GM18867 (cell line): ENCODE results near the gene KCNE3.

Experiments used
- ATAC-seq: cut with Tn5 transposase; IDR thresholded peaks from one replicate; pipeline ENCODE4 v1.9.1; 2021; ENCODE audit warnings: mild to moderate bottlenecking, moderate library complexity; ENCODE audit not compliant: unreplicated experiment

The KCNE3 gene

GRCh38 chr11:74466916-74467885 is at the start of gene KCNE3:
TSS of gene KCNE3 (minus strand) at chr11:74467549. CDS start at chr11:74457563, 9,986 bp downstream.
- no peak for ATAC-seq

GRCh38 chr11:74507582-74507981 is 40.2 kb upstream of the KCNE3 start:
- ATAC-seq = no peak

GRCh38 chr11:74506823-74507222 is 39.5 kb upstream of the KCNE3 start:
- no peak for ATAC-seq

- no peak for ATAC-seq
Observed at GRCh38 chr11:74505911-74506310, 38.6 kb upstream of the KCNE3 start.

GRCh38 chr11:74504100-74504691 is 36.8 kb upstream of the KCNE3 start:
- ATAC-seq = no peak

GRCh38 chr11:74494916-74495315 is 27.6 kb upstream of the KCNE3 start:
- no peak for ATAC-seq

- no peak for ATAC-seq
Observed at GRCh38 chr11:74493791-74494630, 26.7 kb upstream of the KCNE3 start.

- peak; percentile 97 for ATAC-seq
Observed at GRCh38 chr11:74492974-74493790, 25.8 kb upstream of the KCNE3 start, which contains the start of gene LIPT2. TSS of gene LIPT2 (minus strand) at chr11:74493724. CDS start at chr11:74493703, 21 bp downstream.

- ATAC-seq = no peak
Observed at GRCh38 chr11:74492084-74492483, 24.7 kb upstream of the KCNE3 start.

GRCh38 chr11:74490941-74491340 is 23.6 kb upstream of the KCNE3 start:
- no peak for ATAC-seq

- no peak for ATAC-seq
Observed at GRCh38 chr11:74487875-74488274, 20.5 kb upstream of the KCNE3 start.

GRCh38 chr11:74485868-74486267 is 18.5 kb upstream of the KCNE3 start:
- no peak for ATAC-seq

GRCh38 chr11:74480688-74481417 is 13.5 kb upstream of the KCNE3 start:
- ATAC-seq = no peak

GRCh38 chr11:74479732-74480123 is 12.4 kb upstream of the KCNE3 start:
- no peak for ATAC-seq

GRCh38 chr11:74478877-74479731 is 11.8 kb upstream of the KCNE3 start:
- ATAC-seq = no peak

- no peak for ATAC-seq
Observed at GRCh38 chr11:74476536-74476935, 9.2 kb upstream of the KCNE3 start.

GRCh38 chr11:74474316-74474715 is 7.0 kb upstream of the KCNE3 start:
- ATAC-seq = no peak

GRCh38 chr11:74473382-74474173 is 6.2 kb upstream of the KCNE3 start:
- ATAC-seq = no peak
